DMS114 treated with DMSO at 0.1 percent for 48 hours (cell line): ENCODE measurements around the gene PRKCD.

Source experiments
- DNase-seq: peaks from one replicate; lab custom pipeline; 2025; ENCODE audit not compliant: unreplicated experiment; lab: John Stamatoyannopoulos, UW

Gene PRKCD

GRCh38 chr3:53169832-53170324 lies 8.9 kb downstream of the PRKCD start:
- DNase-seq: no peak

- no peak for DNase-seq
Observed at GRCh38 chr3:53170325-53171063, 9.5 kb downstream of the PRKCD start.

GRCh38 chr3:53171064-53171418 lies 10.0 kb downstream of the PRKCD start:
- no peak for DNase-seq

- no peak for DNase-seq
Observed at GRCh38 chr3:53171827-53172505, 11.0 kb downstream of the PRKCD start.

GRCh38 chr3:53173107-53173506 lies 12.1 kb downstream of the PRKCD start:
- no peak for DNase-seq

- no peak for DNase-seq
Observed at GRCh38 chr3:53174346-53175250, 13.6 kb downstream of the PRKCD start.

GRCh38 chr3:53175613-53176540 lies 14.9 kb downstream of the PRKCD start:
- DNase-seq: no peak

- no peak for DNase-seq
Observed at GRCh38 chr3:53178246-53178645, 17.2 kb downstream of the PRKCD start.

- no peak for DNase-seq
Observed at GRCh38 chr3:53179580-53179979, 18.6 kb downstream of the PRKCD start.

GRCh38 chr3:53180305-53181023 lies 19.5 kb downstream of the PRKCD start:
- DNase-seq: no peak

GRCh38 chr3:53181024-53181371 lies 20.0 kb downstream of the PRKCD start:
- DNase-seq: no peak

GRCh38 chr3:53181528-53181927 lies 20.5 kb downstream of the PRKCD start:
- DNase-seq: no peak

- no peak for DNase-seq
Observed at GRCh38 chr3:53182764-53183355, 21.9 kb downstream of the PRKCD start.

GRCh38 chr3:53183514-53183913 lies 22.5 kb downstream of the PRKCD start:
- no peak for DNase-seq

- DNase-seq: no peak
Observed at GRCh38 chr3:53184701-53185100, 23.7 kb downstream of the PRKCD start.

- no peak for DNase-seq
Observed at GRCh38 chr3:53185761-53186465, 24.9 kb downstream of the PRKCD start.

GRCh38 chr3:53186726-53187125 lies 25.7 kb downstream of the PRKCD start:
- no peak for DNase-seq

- DNase-seq: no peak
Observed at GRCh38 chr3:53187430-53187829, 26.4 kb downstream of the PRKCD start.

GRCh38 chr3:53188136-53188685 lies 27.2 kb downstream of the PRKCD start:
- DNase-seq: no peak
